Measurements from ENCODE around the gene FNDC3A.

DNA sequence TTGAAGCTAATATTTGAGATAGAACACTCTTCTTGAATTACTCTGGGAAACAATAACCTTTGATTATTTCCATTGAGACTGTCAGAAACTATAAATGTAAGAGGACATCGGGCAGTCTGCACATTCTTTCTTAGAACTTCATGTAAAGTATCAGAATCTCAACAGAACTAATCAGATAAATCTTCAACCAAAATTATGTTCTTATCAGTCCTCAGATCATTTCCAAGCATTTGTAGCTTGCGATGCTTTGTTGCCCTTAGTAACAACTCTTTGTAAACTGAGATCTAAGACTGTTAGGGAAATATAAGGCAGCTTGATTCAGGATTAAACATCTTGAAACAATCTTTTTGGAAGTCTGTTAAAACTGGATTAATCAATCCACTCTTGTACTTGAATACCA lies 70.3 kb downstream of the FNDC3A start:
- no peak for TF ChIP-seq POLR2AphosphoS5 (IDR thresholded peaks at IDR 0.05; ENCODE audit: low read depth, low read length)
- no peak for TF ChIP-seq TAF1 (IDR thresholded peaks at IDR 0.05; ENCODE audit: low read depth, low read length)
- no peak for TF ChIP-seq POLR2A (IDR thresholded peaks at IDR 0.05; ENCODE audit: low read depth, low read length)
